ENCODE measurements around the gene CPA3.

The CPA3 gene

DNA sequence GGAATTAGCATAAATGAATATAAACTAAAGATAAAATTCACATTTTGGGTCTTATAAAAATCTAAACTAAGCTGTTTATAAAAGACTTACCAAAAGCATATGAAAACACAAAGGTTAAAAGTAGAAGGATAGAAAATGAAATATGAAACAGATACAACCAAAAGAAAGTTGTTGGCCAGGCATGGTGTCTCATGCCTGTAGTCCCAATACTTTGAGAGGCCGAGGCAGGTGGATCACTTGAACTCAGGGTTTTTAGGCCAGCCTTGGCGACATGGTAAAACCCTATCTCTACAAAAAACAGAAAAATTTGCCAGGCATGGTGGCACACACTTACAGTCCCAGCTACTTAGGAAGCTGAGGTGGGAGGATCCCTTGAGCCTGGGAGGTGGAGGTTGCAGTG, 51.0 kb downstream of the CPA3 start:
- no peak for DNase-seq (ENCODE audit: low spot score)

GRCh38 chr3:148922467-148922866, 57.4 kb downstream of the CPA3 start:
- no peak for DNase-seq (ENCODE audit: low spot score)

- no peak for DNase-seq (ENCODE audit: low spot score)
These were observed 58.5 kb downstream of the CPA3 start for GRCh38 chr3:148923592-148923991.

GRCh38 chr3:148924562-148924961, 59.5 kb downstream of the CPA3 start:
- DNase-seq (ENCODE audit: low spot score) = peak; percentile 17

- no peak for DNase-seq (ENCODE audit: low spot score)
These were observed 60.7 kb downstream of the CPA3 start for GRCh38 chr3:148925845-148926244.

DNA sequence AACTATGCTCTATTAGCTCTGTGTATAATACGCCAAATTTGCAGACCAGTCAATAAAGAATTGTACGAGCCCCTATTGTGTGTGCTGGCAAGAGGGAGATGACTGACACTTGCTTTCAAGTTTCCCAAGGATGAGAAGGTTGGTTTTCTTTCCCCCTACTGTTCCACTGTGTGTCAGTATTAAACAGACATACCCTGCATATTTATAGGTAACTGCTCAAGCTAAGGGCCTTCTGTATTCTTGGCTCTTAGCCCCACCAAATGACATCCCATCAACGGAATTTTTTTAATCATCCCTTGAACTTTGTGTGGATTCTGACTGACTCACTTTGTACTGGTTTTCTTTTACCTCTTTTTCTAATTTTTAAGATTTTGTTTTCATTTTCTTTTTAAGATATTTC, 65.7 kb downstream of the CPA3 start:
- DNase-seq (ENCODE audit: low spot score) = peak; percentile 31

- DNase-seq (ENCODE audit: low spot score) = no peak
These were observed 66.5 kb downstream of the CPA3 start for GRCh38 chr3:148931574-148931973.

DNA sequence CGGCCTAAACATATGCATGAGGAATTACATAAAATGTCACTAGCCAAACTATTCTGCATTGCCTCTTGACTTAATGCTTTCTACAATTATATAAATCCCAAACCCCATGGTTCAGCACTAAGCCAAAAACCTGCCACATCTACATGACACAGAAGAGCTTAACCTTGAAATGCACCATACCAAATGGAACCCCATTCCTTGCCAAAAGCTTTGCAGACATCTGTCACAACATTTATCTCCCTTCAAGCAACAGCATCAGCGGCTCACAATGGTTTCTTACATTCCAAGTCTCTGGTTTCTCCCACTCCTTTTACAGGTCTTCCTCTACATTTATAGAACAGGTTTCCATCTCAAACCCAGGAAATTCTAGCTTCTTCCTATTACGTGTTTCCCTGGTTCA, 67.9 kb downstream of the CPA3 start:
- no peak for DNase-seq (ENCODE audit: low spot score)

GRCh38 chr3:148937467-148938255, 72.6 kb downstream of the CPA3 start:
- no peak for DNase-seq (ENCODE audit: low spot score)

- DNase-seq (ENCODE audit: low spot score) = no peak
These were observed 73.2 kb downstream of the CPA3 start for GRCh38 chr3:148938306-148938705.

DNA sequence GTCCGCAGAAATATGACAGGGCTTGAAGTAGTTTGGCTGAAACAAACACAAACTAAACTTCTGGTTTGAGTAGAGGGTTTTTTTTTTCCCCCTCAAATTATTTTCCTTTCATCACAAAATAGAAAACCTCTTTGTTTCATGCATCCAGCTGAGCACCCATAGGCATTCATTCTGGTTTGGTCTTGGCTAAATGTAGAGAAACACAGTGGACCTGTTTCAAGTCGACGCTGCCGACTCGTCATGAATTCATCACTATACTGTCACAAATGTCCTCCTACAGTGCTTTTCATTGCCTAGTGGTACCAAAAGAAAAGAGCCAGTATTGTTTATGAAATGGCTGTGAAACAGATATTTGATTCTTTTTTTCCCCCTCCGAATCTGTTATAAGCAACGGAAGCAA, 73.8 kb downstream of the CPA3 start:
- DNase-seq (ENCODE audit: low spot score) = no peak

- DNase-seq (ENCODE audit: low spot score) = no peak
These were observed 75.9 kb downstream of the CPA3 start for GRCh38 chr3:148940983-148941382.

DNA sequence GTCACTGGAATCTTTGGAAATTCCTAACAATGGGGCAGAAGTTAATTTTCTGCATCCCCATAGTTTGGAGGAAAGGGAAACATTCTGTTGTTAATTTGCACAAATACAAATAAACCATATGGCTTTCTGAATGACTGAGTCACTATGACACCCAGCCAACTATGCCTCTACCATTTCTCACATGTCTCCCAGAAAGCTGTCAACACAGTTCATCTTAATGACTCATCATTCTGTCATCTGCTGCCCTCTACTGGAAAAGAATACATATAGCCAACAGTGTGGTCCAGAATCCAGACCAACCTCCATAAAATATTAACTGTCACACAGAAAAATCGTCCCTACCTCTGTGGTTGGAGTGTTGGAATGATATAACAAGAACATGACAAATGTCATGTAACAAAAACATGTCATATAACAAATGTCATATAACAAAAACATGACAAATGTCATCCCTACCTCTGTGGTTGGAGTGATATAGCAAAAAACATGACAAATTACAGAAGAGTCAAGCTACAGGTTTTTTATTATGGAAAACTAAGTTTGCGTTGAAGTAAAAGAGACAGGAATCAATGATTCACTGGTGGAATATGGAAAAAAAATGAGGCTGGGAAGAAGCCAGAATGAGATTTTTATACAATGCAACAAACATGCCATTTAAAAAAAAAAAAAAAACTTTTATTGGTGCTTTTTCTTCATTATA, 78.6 kb downstream of the CPA3 start:
- DNase-seq (ENCODE audit: low spot score) = peak; percentile 79

DNA sequence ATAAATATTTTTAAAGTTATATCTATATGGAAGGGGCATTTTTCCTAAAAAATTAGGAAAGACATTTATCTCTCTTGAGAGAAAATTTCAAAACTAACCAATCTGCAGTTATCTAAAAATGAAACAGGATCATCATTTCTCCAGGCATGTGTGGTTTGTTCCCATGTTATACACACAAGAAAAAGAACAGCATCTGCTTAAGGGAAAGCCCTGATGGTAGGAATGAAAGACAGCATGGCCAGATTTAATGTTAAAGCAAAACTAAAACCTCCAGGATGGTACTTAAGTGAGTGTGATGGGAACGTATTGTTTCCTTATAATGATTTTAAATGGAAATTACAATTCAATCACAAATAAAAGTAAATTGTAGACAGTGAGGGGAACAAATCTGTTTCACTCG, 80.0 kb downstream of the CPA3 start:
- no peak for DNase-seq (ENCODE audit: low spot score)
